ENCODE measurements around the gene CDCP1.
"Not testable (repeated sequence)": the region's sequence is repeated elsewhere in the genome, so short reads cannot be mapped to it uniquely, and the experiment has no call there.

Gene CDCP1

DNA sequence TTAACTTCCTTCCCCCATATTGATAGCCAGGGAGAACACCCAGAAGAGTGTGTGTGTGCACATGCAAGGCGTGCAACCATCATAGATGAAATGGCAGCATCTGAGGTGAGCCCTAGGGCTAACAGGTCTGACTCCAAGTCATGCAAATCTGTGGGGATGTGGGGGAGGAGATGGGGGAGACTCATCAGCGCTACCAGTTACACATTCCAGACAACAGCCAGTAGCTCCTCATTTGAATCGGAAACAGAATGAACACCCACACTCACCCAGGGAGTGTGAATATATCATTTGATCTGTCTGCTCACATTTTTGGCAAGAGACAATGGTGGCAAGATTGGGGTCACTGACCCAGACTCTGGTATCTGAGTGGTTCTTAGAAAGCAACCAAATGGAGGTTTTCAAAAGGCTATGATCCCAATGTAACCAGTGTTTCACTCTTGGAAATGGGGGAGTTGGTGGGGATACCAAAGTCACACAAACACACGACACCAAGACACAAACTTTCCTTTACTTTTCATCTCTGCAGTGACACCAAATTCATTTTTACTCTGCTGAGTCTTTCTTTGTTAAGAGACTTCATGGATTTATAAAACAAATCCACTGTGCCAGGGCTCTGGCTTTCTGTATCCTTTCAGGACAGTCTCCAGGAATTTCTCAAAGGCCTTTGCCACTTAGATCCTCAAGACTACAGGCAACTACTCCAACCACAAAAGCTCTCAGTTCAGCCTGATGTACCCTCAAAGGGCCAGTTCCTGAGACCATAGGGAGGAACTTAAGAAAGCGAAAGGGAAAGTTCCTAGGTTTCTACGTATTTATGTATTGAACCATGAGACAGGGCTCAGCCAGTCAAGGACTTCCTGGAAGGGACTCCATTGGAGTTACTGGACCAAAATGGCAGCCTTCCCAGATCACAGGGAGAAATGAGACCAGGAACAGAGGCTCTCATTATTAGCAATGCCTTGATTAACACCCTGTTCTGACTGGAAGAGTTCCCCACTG, 2.2 kb downstream of the CDCP1 start:
- no peaks in the 10 kb centered on the region for H3K4me1 ChIP-seq (ENCODE audit: insufficient read depth, low read length)
- H3K4me3 ChIP-seq (ENCODE audit: low read length): no peak overlapping the region
- H3K27me3 ChIP-seq (ENCODE audit: insufficient read depth, low read length): peaks cover 36% of the 10 kb centered on the region
- no peak overlapping the region for H2AFZ ChIP-seq (ENCODE audit: low read depth, low read length)
- no peaks in the 10 kb centered on the region for H3K36me3 ChIP-seq (ENCODE audit: insufficient read depth, low read length)
- peaks cover 4% of the 10 kb centered on the region for H3K9me3 ChIP-seq (ENCODE audit: low read length)

- H3K4me1 ChIP-seq (ENCODE audit: insufficient read depth, low read length); H3K9me3 ChIP-seq (ENCODE audit: low read length); H2AFZ ChIP-seq (ENCODE audit: low read depth, low read length); H3K4me3 ChIP-seq (ENCODE audit: low read length); H3K36me3 ChIP-seq (ENCODE audit: insufficient read depth, low read length): not testable (repeated sequence)
- H3K27me3 ChIP-seq (ENCODE audit: insufficient read depth, low read length): peaks cover 14% of the 10 kb centered on the region
Observed at GRCh38 chr3:45140770-45141155, 5.4 kb downstream of the CDCP1 start.

DNA sequence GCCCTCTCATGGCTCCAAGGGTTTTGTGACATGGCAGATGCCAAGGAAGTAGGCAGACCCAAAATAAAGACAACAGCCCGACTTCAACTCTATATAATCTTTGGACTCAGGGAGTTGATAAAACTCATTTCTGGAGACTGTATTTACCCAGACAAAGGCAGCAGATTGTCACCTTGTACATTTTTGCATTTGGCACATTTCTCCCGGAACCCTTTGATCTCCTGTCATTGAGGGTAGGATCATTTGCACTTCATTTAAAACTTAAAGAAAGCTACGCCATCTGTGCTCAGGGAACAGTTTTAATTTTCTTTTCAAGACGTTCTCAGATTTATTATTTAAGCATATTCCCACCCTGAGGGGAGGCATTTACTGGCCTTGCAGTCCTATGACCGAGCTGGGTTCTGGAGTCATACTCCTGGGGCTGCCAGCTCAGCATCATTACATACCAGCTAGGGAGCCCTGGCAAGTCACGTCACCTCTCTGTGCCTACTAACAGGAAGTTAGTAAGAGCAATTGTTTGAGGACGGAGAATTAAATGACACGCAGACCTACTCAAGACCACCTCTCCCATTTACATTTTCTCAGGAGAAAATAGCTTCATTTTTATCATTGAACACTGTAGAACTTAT, 5.9 kb downstream of the CDCP1 start:
- H3K4me3 ChIP-seq (ENCODE audit: low read length): no peak overlapping the region
- H3K36me3 ChIP-seq (ENCODE audit: insufficient read depth, low read length): no peaks in the 10 kb centered on the region
- H3K4me1 ChIP-seq (ENCODE audit: insufficient read depth, low read length): no peaks in the 10 kb centered on the region
- H3K9me3 ChIP-seq (ENCODE audit: low read length): peaks cover 2% of the 10 kb centered on the region
- no peak overlapping the region for H2AFZ ChIP-seq (ENCODE audit: low read depth, low read length)
- H3K27me3 ChIP-seq (ENCODE audit: insufficient read depth, low read length): peaks cover 9% of the 10 kb centered on the region

DNA sequence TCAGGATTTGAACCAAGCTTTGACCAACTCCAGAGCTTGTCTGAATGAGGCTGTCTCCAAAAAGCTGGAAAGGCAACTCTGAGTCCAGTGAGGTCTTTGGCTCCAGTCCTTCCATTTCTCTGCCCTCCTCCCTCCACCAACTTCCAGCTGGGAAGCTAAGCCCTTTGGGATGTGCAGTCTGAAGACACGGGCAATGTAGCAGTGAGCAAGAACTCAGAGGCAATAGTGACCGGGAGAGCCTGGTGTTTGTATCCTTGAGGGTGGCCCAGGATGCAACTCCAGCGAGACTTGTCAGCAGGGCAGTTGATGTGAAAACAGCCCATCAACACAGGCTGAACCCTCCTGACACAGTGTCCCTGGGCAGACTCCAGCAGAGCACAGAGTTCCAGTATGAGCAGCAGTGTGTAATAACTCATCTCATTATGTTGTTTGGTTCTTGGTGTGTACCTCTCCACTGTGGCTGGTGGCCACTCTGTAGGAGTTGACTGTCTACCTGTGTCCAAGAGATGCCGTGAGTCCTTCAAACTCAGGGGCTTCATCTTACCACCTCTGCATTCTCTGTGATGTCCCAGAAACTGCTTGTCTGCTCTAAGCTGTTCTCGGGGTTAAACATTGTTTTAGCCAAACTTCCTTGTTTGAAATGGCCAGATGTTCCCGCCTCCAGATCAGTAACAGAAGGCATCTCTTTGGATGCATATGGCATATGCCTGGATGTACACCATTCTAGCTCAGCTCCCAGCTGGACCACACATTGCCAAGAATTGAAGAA, 6.6 kb downstream of the CDCP1 start:
- Histone ChIP-seq H3K27me3 (ENCODE audit: insufficient read depth, low read length) (peaks cover 5% of the 10 kb centered on the region), H2AFZ (ENCODE audit: low read depth, low read length) (no peak overlapping the region), H3K36me3 (ENCODE audit: insufficient read depth, low read length) (no peaks in the 10 kb centered on the region), H3K4me3 (ENCODE audit: low read length) (no peak overlapping the region), H3K9me3 (ENCODE audit: low read length) (peaks cover 2% of the 10 kb centered on the region), H3K4me1 (ENCODE audit: insufficient read depth, low read length) (no peaks in the 10 kb centered on the region)

- Histone ChIP-seq H3K36me3 (ENCODE audit: insufficient read depth, low read length) (no peaks in the 10 kb centered on the region), H3K9me3 (ENCODE audit: low read length) (peaks cover 6% of the 10 kb centered on the region), H3K4me3 (ENCODE audit: low read length) (no peak overlapping the region), H3K4me1 (ENCODE audit: insufficient read depth, low read length) (no peaks in the 10 kb centered on the region), H2AFZ (ENCODE audit: low read depth, low read length) (no peak overlapping the region), H3K27me3 (ENCODE audit: insufficient read depth, low read length) (no peaks in the 10 kb centered on the region)
Observed at GRCh38 chr3:45137656-45138181, 8.5 kb downstream of the CDCP1 start.

DNA sequence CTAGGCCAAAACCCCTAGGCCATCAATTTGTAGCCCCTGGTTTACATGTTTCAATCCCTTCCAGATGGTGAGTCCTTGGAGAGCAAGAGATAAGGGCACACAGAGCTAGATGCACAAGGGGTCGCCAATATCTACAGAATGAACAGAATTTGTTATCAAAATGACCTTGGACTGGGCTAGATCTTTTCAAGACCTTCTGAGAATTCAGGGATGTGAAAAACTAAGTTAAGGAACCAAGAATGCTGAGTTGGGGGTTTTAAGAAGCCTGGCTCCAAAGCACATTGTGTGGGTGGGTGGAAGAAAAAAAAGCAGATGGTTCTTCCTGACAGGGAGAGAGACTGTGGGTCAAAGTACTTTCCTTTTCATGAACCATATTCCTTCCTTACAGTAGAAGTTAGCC, 10.2 kb downstream of the CDCP1 start:
- Histone ChIP-seq H3K36me3 (ENCODE audit: insufficient read depth, low read length) (no peaks in the 10 kb centered on the region), H3K4me3 (ENCODE audit: low read length) (no peak overlapping the region), H2AFZ (ENCODE audit: low read depth, low read length) (no peak overlapping the region), H3K9me3 (ENCODE audit: low read length) (peaks cover 6% of the 10 kb centered on the region), H3K4me1 (ENCODE audit: insufficient read depth, low read length) (no peaks in the 10 kb centered on the region), H3K27me3 (ENCODE audit: insufficient read depth, low read length) (no peaks in the 10 kb centered on the region)

DNA sequence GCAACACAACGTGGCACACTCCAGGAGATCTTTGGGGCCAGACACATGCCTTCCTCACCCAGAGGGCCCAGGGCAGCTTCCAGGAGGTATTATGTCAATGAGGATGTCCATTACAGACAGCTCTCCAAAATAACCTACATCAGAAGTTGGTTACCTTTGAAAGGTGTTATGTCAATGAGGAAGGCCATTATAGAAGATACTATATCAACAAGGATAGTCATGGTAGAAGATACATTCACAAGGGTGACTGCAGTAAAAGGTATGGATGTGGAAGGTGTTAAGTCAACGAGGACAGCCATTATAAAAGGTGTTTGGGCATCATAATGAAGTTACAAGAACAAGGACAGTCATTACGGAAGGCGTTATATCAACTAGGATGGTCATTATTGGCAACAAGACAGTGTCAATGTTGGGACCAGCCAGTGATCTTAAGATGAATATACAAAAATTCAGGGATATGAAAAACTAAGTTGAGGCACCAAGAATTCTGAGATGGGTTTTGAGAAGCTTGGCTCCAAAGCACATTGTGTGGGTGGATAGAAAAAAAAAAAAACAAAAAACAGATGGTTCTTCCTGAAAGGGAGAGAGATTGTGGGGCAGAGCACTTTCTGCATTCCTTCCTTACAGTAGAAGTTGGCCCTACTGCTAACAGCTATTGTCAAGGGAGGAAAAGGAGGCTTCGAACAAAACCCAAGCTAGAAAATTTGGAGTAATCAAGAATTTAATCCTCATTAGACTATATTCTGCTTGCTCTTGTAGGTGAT, 11.2 kb downstream of the CDCP1 start:
- Histone ChIP-seq H3K9me3 (ENCODE audit: low read length) (peaks cover 6% of the 10 kb centered on the region), H2AFZ (ENCODE audit: low read depth, low read length) (no peak overlapping the region), H3K4me3 (ENCODE audit: low read length) (no peak overlapping the region), H3K4me1 (ENCODE audit: insufficient read depth, low read length) (no peaks in the 10 kb centered on the region), H3K27me3 (ENCODE audit: insufficient read depth, low read length) (no peaks in the 10 kb centered on the region), H3K36me3 (ENCODE audit: insufficient read depth, low read length) (no peaks in the 10 kb centered on the region)

DNA sequence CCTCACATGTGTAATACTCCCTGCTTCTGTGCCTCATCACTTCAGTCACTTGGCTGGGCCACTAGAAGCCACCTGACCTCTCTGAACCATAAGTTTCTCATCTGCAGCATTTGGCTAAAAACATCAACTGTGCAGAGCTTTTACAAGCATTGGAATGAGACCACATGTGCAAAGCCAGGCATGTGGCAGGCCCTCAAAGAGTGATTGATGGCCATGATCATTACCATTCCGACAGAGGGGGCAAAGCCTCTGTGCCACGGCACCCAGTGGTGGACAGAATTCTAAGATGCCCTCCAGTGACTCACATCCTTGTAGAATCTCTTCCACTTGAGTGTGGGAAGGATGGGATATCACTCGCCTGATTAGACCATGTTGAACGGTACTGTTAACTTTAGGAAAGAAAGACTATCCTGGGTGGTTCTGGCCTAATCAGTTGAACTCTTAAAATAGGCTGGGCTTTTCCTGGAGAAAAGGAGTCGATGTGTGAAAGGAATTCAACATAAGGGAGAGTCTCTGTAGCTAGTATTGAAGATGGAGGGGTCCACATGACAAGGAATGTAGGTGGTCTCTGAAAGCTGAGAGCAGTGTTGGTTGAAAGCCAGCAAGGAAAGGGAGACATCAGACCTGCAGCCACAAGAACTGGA, 13.5 kb downstream of the CDCP1 start:
- H3K9me3 ChIP-seq (ENCODE audit: low read length): peaks cover 4% of the 10 kb centered on the region
- no peak overlapping the region for H2AFZ ChIP-seq (ENCODE audit: low read depth, low read length)
- H3K4me3 ChIP-seq (ENCODE audit: low read length): no peak overlapping the region
- no peaks in the 10 kb centered on the region for H3K36me3 ChIP-seq (ENCODE audit: insufficient read depth, low read length)
- no peaks in the 10 kb centered on the region for H3K4me1 ChIP-seq (ENCODE audit: insufficient read depth, low read length)
- no peaks in the 10 kb centered on the region for H3K27me3 ChIP-seq (ENCODE audit: insufficient read depth, low read length)

DNA sequence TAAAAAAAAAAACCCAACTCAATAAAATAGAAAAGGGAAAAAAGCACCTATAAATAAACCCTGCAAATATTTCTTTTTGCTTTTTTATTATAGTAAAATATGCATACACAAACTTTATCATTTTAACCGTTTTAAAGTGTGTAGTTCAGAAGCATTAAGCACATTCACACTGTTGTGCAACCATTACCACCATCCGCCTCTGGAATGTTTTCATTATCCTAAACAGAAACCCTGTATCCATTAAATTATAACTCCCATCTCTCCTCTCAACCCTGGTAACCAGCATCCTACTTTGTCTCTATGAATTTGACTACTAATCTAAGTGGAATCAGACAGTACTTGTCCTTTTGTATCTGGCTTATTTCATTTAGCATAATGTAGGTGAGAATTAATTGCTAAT, 15.0 kb downstream of the CDCP1 start:
- Histone ChIP-seq H2AFZ (ENCODE audit: low read depth, low read length) (no peak overlapping the region), H3K9me3 (ENCODE audit: low read length) (peaks cover 4% of the 10 kb centered on the region), H3K36me3 (ENCODE audit: insufficient read depth, low read length) (no peaks in the 10 kb centered on the region), H3K4me1 (ENCODE audit: insufficient read depth, low read length) (no peaks in the 10 kb centered on the region), H3K4me3 (ENCODE audit: low read length) (no peak overlapping the region), H3K27me3 (ENCODE audit: insufficient read depth, low read length) (no peaks in the 10 kb centered on the region)

DNA sequence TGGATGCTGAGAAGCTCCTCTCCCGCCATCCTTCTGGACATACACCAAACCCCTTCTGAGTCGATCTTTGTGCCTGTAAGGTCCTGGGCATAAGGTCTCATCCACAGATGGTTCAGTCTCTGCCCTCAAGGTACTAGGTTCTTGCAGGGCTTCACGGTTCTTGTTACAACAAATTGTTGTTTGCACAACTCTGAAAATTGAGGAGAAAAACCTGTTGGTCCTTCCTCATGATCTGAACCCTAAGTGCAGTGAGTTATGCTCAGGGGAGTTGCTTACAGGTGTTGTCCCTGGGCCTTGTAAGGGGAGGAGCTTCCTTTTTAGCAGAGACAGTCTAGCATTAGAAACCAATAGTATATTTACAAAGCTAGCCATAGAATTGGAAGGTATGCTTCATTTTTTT, 15.7 kb downstream of the CDCP1 start:
- no peak overlapping the region for H2AFZ ChIP-seq (ENCODE audit: low read depth, low read length)
- H3K27me3 ChIP-seq (ENCODE audit: insufficient read depth, low read length): no peaks in the 10 kb centered on the region
- no peaks in the 10 kb centered on the region for H3K4me1 ChIP-seq (ENCODE audit: insufficient read depth, low read length)
- H3K4me3 ChIP-seq (ENCODE audit: low read length): no peak overlapping the region
- no peaks in the 10 kb centered on the region for H3K36me3 ChIP-seq (ENCODE audit: insufficient read depth, low read length)
- H3K9me3 ChIP-seq (ENCODE audit: low read length): peaks cover 4% of the 10 kb centered on the region

GRCh38 chr3:45128950-45129349, 17.2 kb downstream of the CDCP1 start:
- H3K36me3 ChIP-seq (ENCODE audit: insufficient read depth, low read length): no peaks in the 10 kb centered on the region
- H2AFZ ChIP-seq (ENCODE audit: low read depth, low read length): no peak overlapping the region
- H3K9me3 ChIP-seq (ENCODE audit: low read length): peaks cover 4% of the 10 kb centered on the region
- H3K4me3 ChIP-seq (ENCODE audit: low read length): no peak overlapping the region
- no peaks in the 10 kb centered on the region for H3K4me1 ChIP-seq (ENCODE audit: insufficient read depth, low read length)
- H3K27me3 ChIP-seq (ENCODE audit: insufficient read depth, low read length): no peaks in the 10 kb centered on the region
